Measurements from ENCODE around the gene GAB2.

GAB2 gene

GRCh38 chr11:78384231-78384630 is 33.4 kb downstream of the GAB2 start (continued):
- TF ChIP-seq ZSCAN18 (tag by site-specific recombination; IDR thresholded peaks at IDR 0.05) (no peak), ZBTB20 (tag by site-specific recombination; IDR thresholded peaks at IDR 0.05) (no peak), ZNF777 (tag by site-specific recombination; IDR thresholded peaks at IDR 0.05; ENCODE audit: borderline replicate concordance) (no peak), YY2 (tag by site-specific recombination; IDR thresholded peaks at IDR 0.05) (no peak), ZNF23 (tag by site-specific recombination; IDR thresholded peaks at IDR 0.05; ENCODE audit: borderline replicate concordance) (no peak), ZBTB48 (tag by site-specific recombination; IDR thresholded peaks at IDR 0.05) (no peak)

GRCh38 chr11:78381865-78382264 is 35.8 kb downstream of the GAB2 start:
- Histone ChIP-seq H3K36me3 (ENCODE audit: control insufficient read depth in 2 of 2, insufficient read depth in 1 of 2, low read length in 2 of 2) (no peaks in the 10 kb centered on the region), H3K4me3 (ENCODE audit: low read depth, low read length) (no peak overlapping the region), H3K4me1 (ENCODE audit: control insufficient read depth, insufficient read depth, low read length) (no peaks in the 10 kb centered on the region), H3K27ac (ENCODE audit: extremely low read depth, low read depth, low read length) (no peak overlapping the region), H3K9me3 (ENCODE audit: control insufficient read depth, insufficient read depth, low read depth, low read length) (no peaks in the 10 kb centered on the region)
- CTCF ChIA-PET = interaction anchor here (0.5 kb wide), 1 partner anchor 51 kb away, joined by 3 read pairs; no protein-coding TSS in a partner anchor
- POLR2A ChIA-PET = no interaction called here
- TF ChIP-seq GFI1B (tag by site-specific recombination; IDR thresholded peaks at IDR 0.05) (no peak), ELK4 (IDR thresholded peaks at IDR 0.05; ENCODE audit: borderline replicate concordance, low read depth, low read length) (no peak), ZNF174 (tag by site-specific recombination; IDR thresholded peaks at IDR 0.05) (no peak), ZFP37 (tag by site-specific recombination; IDR thresholded peaks at IDR 0.05) (no peak), PATZ1 (tag by site-specific recombination; IDR thresholded peaks at IDR 0.05) (no peak), ZNF426 (tag by site-specific recombination; IDR thresholded peaks at IDR 0.05) (no peak), ZNF214 (tag by site-specific recombination; IDR thresholded peaks at IDR 0.05; ENCODE audit: borderline replicate concordance) (no peak), ZNF664 (tag by site-specific recombination; IDR thresholded peaks at IDR 0.05) (no peak), ZNF521 (tag by site-specific recombination; IDR thresholded peaks at IDR 0.05) (no peak), ZNF514 (tag by site-specific recombination; IDR thresholded peaks at IDR 0.05) (no peak)

GRCh38 chr11:78380615-78381051 is 37.0 kb downstream of the GAB2 start:
- POLR2A ChIA-PET = no interaction called here
- CTCF ChIA-PET = interaction anchor here (0.6 to 1.2 kb wide), 2 partner anchors 36 to 721 kb away, joined by 3 to 9 read pairs; no protein-coding TSS in a partner anchor
- no peaks in the 10 kb centered on the region for H3K9me3 ChIP-seq (ENCODE audit: control insufficient read depth, insufficient read depth, low read depth, low read length)
- no peak overlapping the region for H3K4me3 ChIP-seq (ENCODE audit: low read depth, low read length)
- no peak overlapping the region for H3K27ac ChIP-seq (ENCODE audit: extremely low read depth, low read depth, low read length)
- no peaks in the 10 kb centered on the region for H3K36me3 ChIP-seq (ENCODE audit: control insufficient read depth in 2 of 2, insufficient read depth in 1 of 2, low read length in 2 of 2)
- no peaks in the 10 kb centered on the region for H3K4me1 ChIP-seq (ENCODE audit: control insufficient read depth, insufficient read depth, low read length)
- TF ChIP-seq PRDM1 (tag by site-specific recombination; IDR thresholded peaks at IDR 0.05) = no peak
- TF ChIP-seq PBX3 (CRISPR knock-in tag; IDR thresholded peaks at IDR 0.05) = no peak
- no peak for TF ChIP-seq ZNF416 (tag by site-specific recombination; IDR thresholded peaks at IDR 0.05)
- no peak for TF ChIP-seq ZNF114 (tag by site-specific recombination; IDR thresholded peaks at IDR 0.05)
- TF ChIP-seq PRDM2 (tag by site-specific recombination; IDR thresholded peaks at IDR 0.05; ENCODE audit: borderline replicate concordance) = no peak
- no peak for TF ChIP-seq FEZF1 (tag by site-specific recombination; IDR thresholded peaks at IDR 0.05)
- TF ChIP-seq ZNF677 (tag by site-specific recombination; IDR thresholded peaks at IDR 0.05) = no peak
- no peak for TF ChIP-seq SCRT2 (tag by site-specific recombination; IDR thresholded peaks at IDR 0.05)
